T-helper 2 cell (primary cell): ENCODE data around the gene ERVH48-1.
"Not testable (repeated sequence)": the region's sequence is repeated elsewhere in the genome, so short reads cannot be mapped to it uniquely, and the experiment has no call there.

ENCODE experiments used
- DNase-seq, 5 experiments: peaks; one replicate each; pipeline versions ENCODE4 v3.0.0 to v3.0.0-alpha.2; 2012 to 2022

ERVH48-1 gene

DNA sequence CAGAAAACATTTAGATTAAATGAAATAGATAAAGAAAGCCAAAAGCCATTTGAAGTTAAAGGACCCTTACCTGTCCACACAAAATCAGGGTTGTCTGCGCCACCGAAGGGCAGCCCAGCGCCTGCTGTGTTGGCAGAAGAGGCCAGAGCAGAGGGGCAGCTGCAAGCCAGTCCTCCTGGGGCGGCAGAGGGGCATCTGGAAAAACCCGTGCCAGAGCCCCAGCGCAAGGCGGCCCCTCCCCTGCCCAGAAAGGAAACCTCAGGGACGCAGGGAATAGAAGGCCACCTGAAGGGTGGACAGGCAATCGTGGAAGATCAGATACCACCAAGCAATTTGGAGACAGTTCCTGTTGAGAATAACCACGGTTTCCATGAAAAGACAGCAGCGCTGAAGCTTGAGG lies 21.6 kb downstream of the ERVH48-1 start:
- no peak for DNase-seq

DNA sequence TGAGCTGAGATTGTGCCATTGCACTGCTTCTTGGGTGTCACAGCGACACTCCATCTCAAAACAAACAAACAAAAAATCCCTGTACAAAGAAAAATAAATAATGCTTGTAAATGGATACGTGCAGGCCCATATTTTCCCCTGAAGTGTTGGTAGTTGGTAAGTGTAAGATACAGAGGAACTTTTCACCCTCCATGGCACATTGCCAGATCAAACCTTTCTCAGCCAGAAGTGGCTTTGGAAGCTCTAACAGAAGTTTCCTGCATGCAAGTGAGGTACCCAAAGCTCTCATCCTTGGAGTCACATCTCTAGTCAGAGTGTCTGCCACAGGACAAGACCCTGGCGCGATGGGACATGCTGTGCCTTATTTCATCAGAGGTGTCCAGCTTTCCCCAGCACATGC lies 25.0 kb downstream of the ERVH48-1 start:
- no peak for DNase-seq

DNA sequence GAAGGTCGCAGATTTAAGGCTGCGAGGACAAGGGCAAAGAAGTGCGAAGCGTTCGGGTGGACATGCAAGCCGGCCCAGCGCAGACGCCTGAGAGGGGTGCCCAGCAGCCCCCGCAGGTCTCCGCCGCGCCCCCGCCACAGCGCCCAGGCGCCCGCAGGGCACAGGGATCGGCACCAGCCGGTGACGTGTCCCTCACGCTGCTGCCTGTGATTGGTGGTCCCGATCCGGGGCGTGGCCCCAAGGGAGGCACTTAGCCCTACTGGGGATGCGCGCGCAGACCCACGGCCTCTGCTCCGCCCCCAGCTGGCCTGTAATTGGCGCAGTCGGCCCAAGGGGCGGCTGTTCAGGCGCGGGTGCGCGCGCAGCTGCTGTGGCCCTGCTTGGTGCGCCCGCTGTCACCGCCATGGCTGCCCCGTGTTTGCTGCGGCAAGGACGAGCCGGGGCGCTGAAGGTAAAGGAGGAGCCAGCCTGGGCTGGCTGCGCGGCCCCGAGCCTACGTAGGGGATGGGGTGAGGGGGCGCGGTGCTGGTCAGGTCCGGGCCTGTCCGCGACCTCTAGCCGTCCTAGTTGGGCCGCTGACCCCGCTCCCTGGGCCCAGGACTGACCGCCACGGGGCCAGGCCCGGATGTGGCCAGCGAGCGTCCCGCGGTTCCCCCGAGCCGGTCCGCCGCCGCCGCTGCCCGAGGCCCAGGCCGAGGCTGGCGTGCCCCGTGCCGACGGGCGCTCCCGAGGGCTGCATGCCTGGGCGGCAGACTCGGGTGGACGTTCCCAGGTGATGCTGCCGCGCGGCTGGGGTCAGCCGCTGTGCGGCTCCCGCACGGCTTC lies 32.3 kb downstream of the ERVH48-1 start, which contains the start of gene NDUFV3:
Gene NDUFV3, plus strand, starts transcription at position 379 of the 825 bp plus-strand sequence. Its CDS starts 25 bp downstream, at position 404.
- peak; percentile 97 to 100 (median 100) for DNase-seq

DNA sequence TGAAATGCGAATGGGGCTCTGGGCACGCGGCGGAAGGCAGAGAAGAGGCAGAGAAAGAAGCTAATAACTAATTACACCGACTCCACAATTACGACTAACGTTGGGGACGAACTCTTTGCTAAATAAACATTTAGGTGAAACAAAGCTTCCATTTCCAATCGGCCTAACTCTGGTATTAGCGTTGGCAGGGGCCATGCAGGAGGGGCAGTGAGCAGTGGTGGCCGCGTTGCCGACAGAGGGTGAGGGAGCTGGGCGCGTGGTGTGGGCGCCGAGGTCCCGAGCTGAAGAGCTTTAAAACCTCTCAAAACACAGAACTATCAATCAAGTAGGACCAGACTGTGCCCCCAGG lies 32.9 kb downstream of the ERVH48-1 start:
- no peak for DNase-seq

DNA sequence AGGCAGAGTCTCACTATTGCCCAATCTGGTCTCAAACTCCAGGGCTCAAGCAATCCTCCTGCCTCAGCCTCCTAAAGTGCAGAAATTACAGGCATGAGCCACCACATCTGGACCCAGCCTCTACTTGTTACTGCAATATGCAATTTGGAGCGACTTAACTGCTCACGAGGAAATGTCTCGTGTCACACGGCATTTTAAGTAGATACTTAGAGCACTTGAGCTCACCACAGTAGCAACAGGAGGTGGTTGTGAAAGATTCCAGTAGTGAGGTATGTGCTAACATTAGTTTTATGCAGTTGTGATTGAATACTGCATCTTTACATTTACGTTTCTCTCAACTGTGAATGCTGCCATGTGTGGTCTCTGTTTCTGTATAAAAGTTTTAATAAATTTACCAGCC lies 38.1 kb downstream of the ERVH48-1 start:
- DNase-seq = no peak

DNA sequence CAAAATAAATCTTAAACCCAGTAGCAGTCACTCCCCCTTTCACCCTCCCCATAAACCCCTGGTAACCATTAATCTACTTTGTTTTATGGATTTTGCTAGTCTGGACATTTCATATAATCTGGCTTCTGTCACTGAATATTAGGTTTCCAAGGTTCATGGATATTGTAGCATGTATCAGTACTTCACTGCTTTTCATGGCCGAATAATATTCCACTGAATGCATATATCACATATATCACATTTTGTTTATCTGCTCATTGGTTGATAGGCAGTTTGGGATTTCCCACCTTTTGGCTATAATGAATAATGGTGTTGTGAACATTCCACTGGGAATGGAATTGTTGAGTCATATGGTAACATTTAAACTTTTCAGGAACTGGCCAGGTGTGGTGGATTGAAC lies 41.5 kb downstream of the ERVH48-1 start:
- DNase-seq = no peak

DNA sequence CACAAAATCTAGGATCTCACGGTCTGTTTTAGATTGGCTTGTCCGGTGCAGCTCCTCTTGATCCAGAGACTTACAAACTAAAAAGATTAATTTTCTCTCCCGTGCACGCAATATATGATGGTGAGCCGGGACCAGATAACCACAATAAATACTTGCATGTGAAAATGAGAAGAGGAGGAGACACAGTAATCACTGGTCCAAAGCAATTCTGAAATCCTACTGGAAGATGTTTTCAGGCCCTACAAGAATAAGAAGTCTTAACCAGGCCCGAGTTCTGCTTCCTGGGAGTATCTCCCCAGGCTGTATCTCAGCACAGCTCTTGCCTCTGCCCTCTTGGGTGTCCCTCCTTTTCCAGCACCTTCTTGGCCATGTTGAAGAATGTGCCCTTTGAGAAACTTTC lies 45.1 kb downstream of the ERVH48-1 start:
- DNase-seq = no peak

DNA sequence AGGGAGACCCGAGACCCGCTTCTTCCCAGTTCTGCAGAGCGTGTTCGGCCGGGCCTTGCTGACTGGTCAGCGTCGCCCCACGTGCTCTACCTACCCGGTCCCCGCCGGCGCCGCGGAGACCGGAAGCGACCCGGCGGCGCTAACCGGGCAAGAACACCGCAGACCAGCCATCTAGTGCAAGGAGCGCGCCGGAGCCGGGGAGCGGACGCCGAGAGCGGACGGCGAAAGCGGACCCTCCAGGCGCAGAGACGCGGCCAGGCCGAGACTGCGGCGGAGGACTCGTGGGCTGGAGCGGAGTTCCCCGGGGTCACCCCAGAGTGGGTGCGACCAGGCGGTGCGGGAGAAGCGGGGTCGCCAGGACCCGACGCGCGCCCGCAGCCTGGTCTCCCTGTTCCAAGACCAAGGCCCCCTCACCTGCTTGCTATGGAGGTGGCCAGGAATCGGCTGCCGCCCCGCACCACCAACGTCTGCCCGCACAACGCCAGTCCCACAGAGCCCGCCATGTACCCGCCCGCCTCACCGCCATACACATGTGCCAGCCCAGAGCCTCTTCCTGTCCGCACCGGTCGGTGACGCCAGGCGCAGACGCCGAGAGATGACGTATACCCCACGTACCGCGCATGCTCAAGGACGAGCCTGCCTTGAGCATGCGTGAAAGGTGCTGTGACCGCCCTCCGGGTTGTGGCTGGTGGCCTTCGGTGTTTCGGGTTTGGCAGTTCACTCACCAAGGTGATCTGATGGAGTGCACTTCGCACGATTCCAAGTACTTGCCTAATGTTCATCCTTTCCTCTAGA lies 46.2 kb downstream of the ERVH48-1 start, which contains the start of gene WDR4:
Gene WDR4, minus strand, starts transcription at position 547 of the 795 bp plus-strand sequence. Its CDS starts 44 bp downstream, at position 503.
- peak; percentile 92 to 99 (median 98) for DNase-seq

DNA sequence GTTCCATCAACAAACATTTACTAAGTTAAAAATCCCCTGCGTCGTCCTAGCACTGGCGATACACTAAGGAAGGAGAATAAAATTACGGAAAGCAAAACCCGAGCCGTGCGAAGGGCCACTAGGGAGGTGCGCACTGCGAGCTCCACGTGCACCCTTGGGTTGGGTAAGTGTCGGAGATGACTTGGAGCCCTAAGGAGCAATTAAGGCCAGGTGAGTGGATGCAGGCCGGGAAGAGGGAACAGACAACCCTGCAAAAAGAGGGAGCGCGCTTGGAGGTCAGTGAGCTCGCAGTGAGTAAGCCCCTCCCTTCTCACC lies 46.8 kb downstream of the ERVH48-1 start:
- DNase-seq = no peak

DNA sequence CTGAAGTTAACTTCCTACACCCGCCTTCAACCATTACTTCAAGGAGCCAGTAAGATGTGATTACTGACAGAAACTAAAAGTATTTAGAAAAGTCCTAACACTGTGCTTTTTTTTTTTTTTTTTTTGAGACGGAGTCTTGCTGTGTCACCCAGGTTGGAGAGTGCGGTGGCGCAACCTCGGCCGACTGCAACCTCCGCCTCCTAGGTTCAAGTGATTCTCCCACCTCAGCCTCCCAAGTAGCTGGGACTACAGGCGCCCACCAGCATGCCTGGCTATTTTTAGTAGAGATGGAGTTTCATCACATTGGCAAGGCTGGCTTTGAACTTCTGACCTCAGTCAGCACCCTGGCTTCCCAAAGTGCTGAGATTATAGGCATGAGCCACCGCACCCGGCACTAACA lies 49.6 kb downstream of the ERVH48-1 start:
- not testable (repeated sequence) for DNase-seq

DNA sequence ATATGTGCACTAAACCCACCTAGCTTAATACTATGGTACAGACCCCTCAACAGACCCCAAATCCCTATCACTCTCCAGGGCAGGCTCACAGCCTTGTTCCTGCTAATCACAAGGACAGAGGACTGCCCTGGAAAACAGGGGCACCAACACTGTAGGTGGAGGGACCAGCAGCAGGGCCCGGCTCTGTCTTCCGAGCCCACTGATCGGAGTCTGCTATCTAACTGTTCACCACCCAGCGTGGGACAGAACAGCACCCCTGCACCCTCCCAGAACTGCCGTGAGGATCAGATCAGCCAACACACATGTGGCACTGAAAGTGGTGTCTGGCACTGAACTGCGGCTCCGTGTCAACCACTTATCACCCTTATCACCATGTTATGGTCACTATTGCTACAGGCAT lies 52.3 kb downstream of the ERVH48-1 start:
- no peak for DNase-seq

DNA sequence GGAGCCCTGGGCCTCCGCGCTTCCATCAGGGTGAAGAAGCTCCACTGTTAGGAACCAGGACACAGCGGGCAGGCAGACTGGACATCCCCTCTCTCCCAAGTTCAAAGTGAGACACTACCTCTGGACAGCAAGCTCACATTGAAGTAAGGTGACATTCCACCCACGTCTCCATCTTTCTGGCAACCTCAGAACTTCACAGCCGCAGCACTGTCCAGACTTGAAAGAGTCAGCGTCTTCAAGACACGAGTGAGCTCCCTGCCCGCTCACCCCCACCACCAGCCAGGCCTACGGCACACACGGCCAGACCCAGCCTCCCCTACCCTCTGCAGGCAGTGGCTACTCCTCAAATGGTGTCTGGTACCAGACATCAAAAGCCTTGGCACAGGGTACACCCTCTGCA lies 57.2 kb downstream of the ERVH48-1 start:
- DNase-seq = no peak
